GM12891 (cell line): Measurements from ENCODE around the gene NINJ2.

ENCODE experiments used
- DNase-seq: peaks from one replicate; pipeline ENCODE4 v3.0.0; 2011; ENCODE audit warnings: low spot score; ENCODE audit not compliant: insufficient read length
- FAIRE-seq: peaks from 2 replicates; lab custom pipeline; 2011; peaks lifted over from hg19 to GRCh38; lab: Jason Lieb, UNC
- PAX5 ChIP-seq: IDR thresholded peaks from 2 replicates; pipeline ENCODE4 v1.6.1; 2011; ENCODE audit warnings: low read length, moderate library complexity, mild to moderate bottlenecking; ENCODE audit not compliant: insufficient read depth, severe bottlenecking
- POLR2A ChIP-seq: IDR thresholded peaks from 2 replicates; pipeline ENCODE4 v1.6.1; 2011; ENCODE audit warnings: low read depth, low read length, control low read depth
- POLR2AphosphoS5 ChIP-seq: IDR thresholded peaks from 2 replicates; pipeline ENCODE4 v1.6.1; 2011; ENCODE audit warnings: low read depth, low read length, control low read depth
- POU2F2 ChIP-seq: IDR thresholded peaks from 2 replicates; pipeline ENCODE4 v1.6.1; 2011; ENCODE audit warnings: low read depth, mild to moderate bottlenecking, control low read depth, low read length, moderate library complexity
- SPI1 ChIP-seq: IDR thresholded peaks from 2 replicates; pipeline ENCODE4 v1.6.1; 2011; ENCODE audit warnings: low read depth, low read length, control low read depth
- TAF1 ChIP-seq: IDR thresholded peaks from 2 replicates; pipeline ENCODE4 v1.6.1; 2011; ENCODE audit warnings: low read depth, low read length, control low read depth

The NINJ2 gene

DNA sequence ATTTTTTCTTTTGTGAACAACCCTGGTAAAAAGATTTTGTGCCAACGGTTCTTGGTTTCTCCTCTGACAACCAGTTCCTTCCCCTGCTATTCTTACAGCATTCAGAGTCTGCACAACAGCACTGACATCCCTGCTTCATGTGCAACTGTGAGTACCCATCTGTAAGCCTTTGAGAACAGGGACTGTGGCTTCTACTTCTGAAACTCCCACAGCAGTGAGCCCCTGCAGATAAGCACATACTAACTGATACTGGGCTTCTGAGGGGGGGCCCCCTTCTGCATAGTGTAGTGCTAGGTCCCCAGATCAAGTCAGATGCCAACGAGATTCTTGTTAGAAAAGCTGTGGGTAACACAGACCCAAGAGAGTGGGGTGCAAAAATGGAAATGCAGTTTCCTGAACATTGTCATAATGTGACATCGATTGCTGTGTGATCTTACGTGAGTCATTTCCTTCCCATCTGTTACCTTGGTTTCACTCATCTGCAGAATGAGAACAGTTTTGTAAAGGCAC, 11.1 kb upstream of the NINJ2 start:
- DNase-seq, result no peak
- FAIRE-seq, result peak; percentile 98
- TF ChIP-seq POU2F2, result peak; percentile 91
- TF ChIP-seq POLR2A, result peak; percentile 92
- peak; percentile 64 for TF ChIP-seq TAF1
- peak; percentile 17; the same call in 1 of the 2 replicates for TF ChIP-seq SPI1
- TF ChIP-seq PAX5, result no peak
- peak; percentile 88 for TF ChIP-seq POLR2AphosphoS5

DNA sequence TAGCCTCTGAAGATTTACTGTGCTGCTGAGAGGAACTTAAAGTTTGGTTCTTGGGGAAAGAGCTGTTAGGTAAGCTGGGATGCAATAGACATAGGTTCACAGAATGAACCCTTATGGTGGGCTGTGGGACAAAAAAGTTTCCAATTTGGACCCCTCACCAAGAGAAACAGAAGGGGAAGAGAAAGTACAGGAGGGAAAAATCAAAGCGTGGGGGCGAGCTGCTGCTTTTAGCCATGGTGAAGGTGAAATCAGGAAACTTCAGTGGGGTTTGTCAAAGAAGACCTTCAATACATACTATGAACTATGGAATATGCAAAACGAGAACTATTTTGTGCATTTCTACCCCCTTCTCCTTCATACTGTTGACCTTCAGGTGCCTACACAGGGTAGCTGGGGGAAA, 10.6 kb upstream of the NINJ2 start:
- TF ChIP-seq TAF1, result no peak
- TF ChIP-seq PAX5, result no peak
- peak; percentile 63 for TF ChIP-seq SPI1
- no peak for TF ChIP-seq POLR2A
- TF ChIP-seq POU2F2, result no peak
- no peak for TF ChIP-seq POLR2AphosphoS5
- FAIRE-seq (no peak), DNase-seq (no peak)

DNA sequence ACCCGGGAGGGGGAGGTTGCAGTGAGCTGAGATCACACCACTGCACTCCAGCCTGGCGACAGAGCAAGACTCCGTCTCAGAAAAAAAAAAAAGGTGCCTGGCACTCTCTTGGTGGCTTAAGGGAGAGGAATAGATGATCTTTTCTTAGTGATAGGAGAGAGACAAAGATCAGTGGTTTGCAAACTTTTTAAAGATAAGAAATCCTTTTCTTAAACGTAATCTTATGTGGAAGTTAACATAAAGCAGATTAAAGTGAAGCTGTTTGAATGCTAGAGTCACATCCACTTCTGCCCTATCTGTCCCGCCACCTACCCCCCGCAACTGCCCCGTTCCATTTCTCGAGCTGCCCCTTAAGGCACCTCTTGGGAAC, 6.3 kb upstream of the NINJ2 start:
- TF ChIP-seq POU2F2 (no peak), POLR2A (no peak), POLR2AphosphoS5 (no peak), SPI1 (no peak), PAX5 (no peak), TAF1 (no peak)
- FAIRE-seq, result no peak
- no peak for DNase-seq

DNA sequence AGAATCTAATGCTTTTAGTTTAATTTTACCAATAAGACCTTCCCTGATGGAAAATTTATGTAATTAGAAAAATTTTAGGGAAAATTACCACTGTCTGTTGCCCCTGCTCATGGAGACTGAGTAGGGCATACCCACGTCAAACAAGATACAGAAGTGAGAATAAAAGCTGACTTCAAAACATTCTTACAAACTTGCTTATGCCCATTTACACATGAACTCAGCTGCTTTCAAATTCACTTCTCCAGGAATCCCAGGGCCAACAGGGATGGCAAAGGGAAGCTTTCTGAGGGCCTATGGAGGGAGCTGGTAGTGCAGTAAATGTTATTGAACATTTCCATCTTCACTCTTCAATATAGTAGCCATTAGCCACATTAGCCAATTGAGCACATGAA, 4.8 kb upstream of the NINJ2 start:
- peak; percentile 62; the same call in 1 of the 2 replicates for TF ChIP-seq SPI1
- TF ChIP-seq POU2F2, result no peak
- no peak for DNase-seq
- peak; percentile 28 for FAIRE-seq

DNA sequence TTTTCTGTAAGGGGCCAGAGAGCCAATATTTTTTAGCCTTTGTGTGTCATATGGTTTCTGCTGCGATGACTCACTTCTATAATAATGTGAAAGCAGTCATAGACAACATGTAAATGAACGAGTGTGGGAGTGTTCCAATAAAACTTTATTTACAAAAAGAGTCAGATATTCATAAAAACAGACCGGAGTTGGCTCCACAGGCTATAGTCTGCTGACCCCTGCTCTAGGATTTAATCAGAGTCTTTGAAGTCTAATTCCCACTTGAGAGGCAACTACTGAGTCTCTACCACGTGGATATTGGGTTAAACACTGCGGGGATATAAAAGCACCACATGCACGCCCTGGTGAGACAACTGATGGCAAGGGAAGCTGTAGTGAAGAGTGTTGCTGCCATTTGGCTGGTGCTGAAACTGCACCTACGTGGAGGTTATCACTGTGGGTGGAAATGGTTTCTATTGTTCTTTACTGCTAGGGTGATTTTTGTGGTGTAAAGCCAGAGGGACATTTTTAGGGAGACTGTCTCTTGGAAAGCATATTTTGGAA, 3.6 kb upstream of the NINJ2 start:
- DNase-seq, result no peak
- peak; percentile 90 for FAIRE-seq
- no peak for TF ChIP-seq TAF1
- no peak for TF ChIP-seq POU2F2
- TF ChIP-seq POLR2AphosphoS5, result peak; percentile 36; the same call in 1 of the 2 replicates
- no peak for TF ChIP-seq PAX5
- TF ChIP-seq POLR2A, result no peak
- no peak for TF ChIP-seq SPI1

DNA sequence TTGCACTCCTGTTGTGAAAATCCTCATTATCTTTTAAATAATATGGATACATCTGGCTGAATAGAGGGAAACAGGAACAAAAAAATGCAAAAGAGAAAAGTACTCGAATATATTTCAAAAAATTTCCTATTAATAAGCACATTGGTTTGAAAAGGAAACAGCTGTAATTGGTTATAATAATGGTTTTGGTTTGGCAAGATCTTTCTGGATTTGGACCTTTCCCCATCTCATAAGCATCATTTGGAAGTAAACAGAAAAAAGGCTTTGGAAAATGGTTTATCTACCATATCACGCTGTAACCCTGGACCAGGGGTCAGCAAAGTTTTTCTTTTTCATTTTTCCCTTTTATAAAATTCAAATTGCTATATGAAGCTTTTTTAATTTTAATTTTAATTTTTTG, 2.8 kb upstream of the NINJ2 start:
- TF ChIP-seq TAF1 (no peak), POLR2A (no peak), PAX5 (no peak), SPI1 (no peak), POLR2AphosphoS5 (no peak), POU2F2 (no peak)
- DNase-seq (no peak), FAIRE-seq (no peak)

DNA sequence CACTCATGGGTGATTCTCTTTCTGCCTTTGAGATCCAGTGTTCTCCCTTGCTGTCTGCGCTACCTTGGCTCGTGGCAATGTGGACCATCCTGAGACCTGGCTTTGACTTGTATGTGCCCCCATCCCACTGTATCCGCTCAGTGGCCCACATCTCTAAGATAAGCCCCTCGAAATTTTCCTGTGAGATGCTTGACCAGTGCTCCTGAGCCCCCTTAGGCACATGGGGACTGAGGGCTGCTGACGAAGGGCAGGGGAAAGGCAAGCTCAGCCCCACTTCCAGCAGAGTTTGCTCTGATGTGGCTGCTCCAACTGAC, 1.5 kb upstream of the NINJ2 start:
- FAIRE-seq (peak; percentile 45), DNase-seq (no peak)
- no peak for TF ChIP-seq PAX5
- no peak for TF ChIP-seq POLR2AphosphoS5
- TF ChIP-seq POLR2A, result no peak
- no peak for TF ChIP-seq SPI1
- TF ChIP-seq POU2F2, result no peak
- TF ChIP-seq TAF1, result no peak

DNA sequence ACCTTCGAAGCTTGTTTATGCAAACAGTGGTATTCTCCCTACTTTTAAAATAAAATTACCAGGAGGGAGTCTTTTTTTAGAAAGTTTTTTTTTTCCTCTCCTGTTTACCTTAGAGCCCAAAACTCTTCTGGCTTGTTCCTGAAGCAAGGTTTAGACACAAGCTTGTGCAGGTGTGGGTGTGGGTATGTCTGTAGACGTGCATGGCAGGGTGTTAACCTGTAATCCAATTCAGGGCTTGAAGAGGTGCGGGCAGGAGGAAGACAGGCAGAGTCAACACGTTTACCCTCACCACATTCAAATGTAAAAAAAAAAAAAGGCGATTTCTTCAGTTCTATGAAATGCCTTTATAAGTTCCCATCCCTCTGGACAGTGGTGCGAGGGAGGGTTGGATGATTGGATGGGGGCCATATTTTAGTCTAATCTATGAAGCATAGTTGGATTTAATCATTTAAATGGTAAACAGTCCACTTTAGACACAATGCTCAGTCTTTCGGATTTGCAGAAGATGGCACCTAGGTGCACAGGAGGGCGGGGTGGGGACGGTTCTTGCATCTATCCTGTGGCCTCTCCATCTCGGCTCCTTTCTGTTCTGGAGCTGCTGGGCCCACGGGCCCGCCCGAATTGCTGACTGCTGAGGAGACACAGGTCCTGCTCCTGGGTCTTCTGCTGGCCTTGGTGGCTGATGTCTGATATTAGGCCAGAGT, 982 bp upstream of the NINJ2 start:
- FAIRE-seq, result peak; percentile 28
- no peak for TF ChIP-seq PAX5
- TF ChIP-seq POU2F2, result no peak
- TF ChIP-seq SPI1, result no peak
- DNase-seq, result no peak

DNA sequence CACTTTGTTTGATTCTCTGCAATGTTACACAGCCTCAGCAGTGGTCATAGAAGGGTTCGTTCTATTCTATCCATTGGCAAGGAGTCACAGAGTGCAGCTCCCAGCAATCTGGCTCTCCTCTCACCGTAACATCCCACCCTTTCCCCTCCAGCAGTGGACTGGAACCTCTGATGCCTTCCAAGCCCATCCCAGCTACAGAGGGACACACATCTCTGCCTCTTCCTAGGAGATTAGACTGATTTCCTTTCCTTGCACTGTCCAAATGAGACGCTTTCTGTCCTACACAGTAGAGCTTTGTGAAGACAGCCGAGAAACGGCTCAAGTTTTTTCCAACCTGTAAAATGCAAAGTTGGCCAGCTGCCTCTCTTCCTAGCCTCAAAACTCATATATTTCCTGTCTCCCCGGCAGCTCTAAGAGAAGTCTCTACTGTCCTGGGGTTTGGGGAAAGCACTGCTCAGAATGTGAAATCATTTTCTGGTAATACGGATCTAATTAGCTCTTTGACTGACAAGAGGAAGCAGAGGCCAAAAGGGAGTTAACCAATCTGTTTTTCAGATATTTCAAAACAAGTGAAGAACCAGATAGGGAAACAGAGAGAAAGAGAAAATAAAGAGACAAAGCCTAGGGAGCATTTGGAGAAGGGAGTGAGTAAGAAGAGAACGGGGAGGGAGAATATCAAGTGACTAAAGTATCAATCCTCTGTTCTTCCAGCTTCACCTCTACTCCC, 516 bp downstream of the NINJ2 start:
- FAIRE-seq, result peak; percentile 74
- TF ChIP-seq PAX5 (no peak), TAF1 (no peak), POLR2AphosphoS5 (no peak), POU2F2 (no peak), SPI1 (no peak), POLR2A (no peak)
- no peak for DNase-seq
